Cardiac fibroblast (primary cell): ENCODE results near the gene JAK1.
A peak's percentile ranks its signal among the peaks of the same experiment; 100 is the strongest.
"Not testable (repeated sequence)": the region's sequence is repeated elsewhere in the genome, so short reads cannot be mapped to it uniquely, and the experiment has no call there.

ENCODE experiments used
- DNase-seq, 2 donors: peaks; one replicate each; pipeline versions ENCODE4 v3.0.0 to v3.0.0-alpha.2; 2010; ENCODE audit warnings: low read depth in 2 of 2
- H3K4me3 ChIP-seq, 2 donors: replicated peaks in 1 of 2; 1 replicate in 1 of 2; 2 replicates in 1 of 2; pipeline ENCODE4 v1.5.1; 2011; ENCODE audit warnings: low read depth in 2 of 2, low read length in 2 of 2, mild to moderate bottlenecking in 2 of 2, moderate library complexity in 1 of 2
- CTCF ChIP-seq: IDR thresholded peaks from one replicate; pipeline ENCODE4 v1.5.1; 2011; ENCODE audit warnings: low read depth, mild to moderate bottlenecking, low read length, inconsistent platforms

JAK1 gene

GRCh38 chr1:65003316-65003664 lies 36.9 kb upstream of the JAK1 start:
- no peak for DNase-seq
- H3K4me3 ChIP-seq, result peak overlapping the region; percentile 45 to 66
- TF ChIP-seq CTCF, result no peak

- no peak for TF ChIP-seq CTCF
- H3K4me3 ChIP-seq, result peak overlapping the region; percentile 45 to 66
- peak; percentile 89 to 97 for DNase-seq
These were observed 36.4 kb upstream of the JAK1 start for GRCh38 chr1:65002508-65003315.

GRCh38 chr1:65002156-65002507 lies 35.8 kb upstream of the JAK1 start:
- no peak for TF ChIP-seq CTCF

GRCh38 chr1:65001231-65001792 lies 35.0 kb upstream of the JAK1 start:
- peak overlapping the region; percentile 1 to 23 for H3K4me3 ChIP-seq
- DNase-seq, result peak; percentile 55 to 95
- TF ChIP-seq CTCF, result no peak

More at GRCh38 chr1:65002156-65002507, 35.8 kb upstream of the JAK1 start:
- H3K4me3 ChIP-seq, result peak overlapping the region; percentile 45 to 66
- DNase-seq, result no peak

GRCh38 chr1:64998425-64998948 lies 32.1 kb upstream of the JAK1 start:
- DNase-seq, H3K4me3 ChIP-seq: not testable (repeated sequence)

GRCh38 chr1:64996541-64997257 lies 30.4 kb upstream of the JAK1 start:
- H3K4me3 ChIP-seq, result no peak overlapping the region
- no peak for DNase-seq
- no peak for TF ChIP-seq CTCF

- no peak overlapping the region for H3K4me3 ChIP-seq
- DNase-seq, result no peak
- no peak for TF ChIP-seq CTCF
These were observed 29.0 kb upstream of the JAK1 start for GRCh38 chr1:64995316-64995715.
